ENCODE results near the gene ZDHHC12.

ZDHHC12 gene

GRCh38 chr9:128742401-128742800 is 18.5 kb upstream of the ZDHHC12 start (continued):
- no peak for TF ChIP-seq TOX (CRISPR knock-in tag; IDR thresholded peaks at IDR 0.05; ENCODE audit: borderline replicate concordance)
- no peak for TF ChIP-seq OSR1 (CRISPR knock-in tag; IDR thresholded peaks at IDR 0.05)
- TF ChIP-seq CSRNP3 (CRISPR knock-in tag; IDR thresholded peaks at IDR 0.05) = no peak

- no peak for ATAC-seq
- TF ChIP-seq ZFP30 (CRISPR knock-in tag; IDR thresholded peaks at IDR 0.05) = no peak
- TF ChIP-seq CSRNP3 (CRISPR knock-in tag; IDR thresholded peaks at IDR 0.05) = no peak
- no peak for TF ChIP-seq TSHZ2 (CRISPR knock-in tag; IDR thresholded peaks at IDR 0.05)
- TF ChIP-seq ARNTL (CRISPR knock-in tag; IDR thresholded peaks at IDR 0.05; ENCODE audit: borderline replicate concordance, low read depth) = no peak
- TF ChIP-seq RARB (CRISPR knock-in tag; IDR thresholded peaks at IDR 0.05) = no peak
Observed at GRCh38 chr9:128735373-128735772, 11.4 kb upstream of the ZDHHC12 start.

GRCh38 chr9:128733256-128733655 is 9.3 kb upstream of the ZDHHC12 start:
- TF ChIP-seq TCF4 (CRISPR knock-in tag; IDR thresholded peaks at IDR 0.05; ENCODE audit: borderline replicate concordance) (0 out of 2 replicates have a peak, but pooled peaks have one; percentile 15), ZFP3 (CRISPR knock-in tag; IDR thresholded peaks at IDR 0.05) (no peak)
- ATAC-seq = peak; percentile 90

GRCh38 chr9:128732576-128732975 is 8.6 kb upstream of the ZDHHC12 start:
- TF ChIP-seq ZNF565 (CRISPR knock-in tag; conservative IDR thresholded peaks at IDR 0.05; ENCODE audit: low read depth) (no peak), ZC3H10 (CRISPR knock-in tag; IDR thresholded peaks at IDR 0.05) (no peak), ESRRG (CRISPR knock-in tag; IDR thresholded peaks at IDR 0.05) (no peak), CREB5 (CRISPR knock-in tag; IDR thresholded peaks at IDR 0.05; ENCODE audit: low read depth) (no peak), SNAI2 (CRISPR knock-in tag; IDR thresholded peaks at IDR 0.05) (no peak), PPARA (CRISPR knock-in tag; IDR thresholded peaks at IDR 0.05; ENCODE audit: borderline replicate concordance) (no peak), TOX (CRISPR knock-in tag; IDR thresholded peaks at IDR 0.05; ENCODE audit: borderline replicate concordance) (no peak), ARNTL (CRISPR knock-in tag; IDR thresholded peaks at IDR 0.05; ENCODE audit: borderline replicate concordance, low read depth) (no peak), ZNF70 (CRISPR knock-in tag; IDR thresholded peaks at IDR 0.05) (no peak), PATZ1 (CRISPR knock-in tag; IDR thresholded peaks at IDR 0.05; ENCODE audit: borderline replicate concordance) (no peak), ISL1 (CRISPR knock-in tag; IDR thresholded peaks at IDR 0.05) (no peak), CSDC2 (CRISPR knock-in tag; IDR thresholded peaks at IDR 0.05) (no peak), GLIS3 (CRISPR knock-in tag; IDR thresholded peaks at IDR 0.05) (no peak), OSR1 (CRISPR knock-in tag; IDR thresholded peaks at IDR 0.05) (no peak), CSRNP3 (CRISPR knock-in tag; IDR thresholded peaks at IDR 0.05) (no peak), RARB (CRISPR knock-in tag; IDR thresholded peaks at IDR 0.05) (no peak), ZNF8 (CRISPR knock-in tag; IDR thresholded peaks at IDR 0.05) (no peak), TSHZ2 (CRISPR knock-in tag; IDR thresholded peaks at IDR 0.05) (no peak)
- ATAC-seq = no peak

All from SK-N-SH treated with all-trans-retinoic acid at 6 μM for 48 hours (cell line).